ENCODE data around the gene ZNF511.

The ZNF511 gene

DNA sequence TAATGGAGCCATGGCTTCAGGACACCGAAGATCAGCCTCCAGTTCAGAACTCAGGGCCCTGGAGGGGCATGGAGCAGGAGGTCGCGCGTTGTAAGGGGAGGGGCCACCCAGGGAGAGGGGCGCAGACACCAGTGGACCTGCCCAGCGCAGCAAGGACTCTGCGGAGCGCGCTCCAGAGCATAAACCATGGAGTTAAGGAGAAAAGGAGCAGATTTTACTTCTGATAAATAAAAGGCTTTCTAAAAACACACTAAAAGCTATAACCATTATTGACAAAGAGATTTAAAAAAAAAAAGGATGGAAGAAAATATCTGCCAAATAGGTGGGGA lies 17.5 kb downstream of the ZNF511 start:
- no peaks in the 10 kb centered on the region for H3K4me1 Mint-ChIP-seq (ENCODE audit: low read depth)
- no peak overlapping the region for H3K27ac Mint-ChIP-seq
- peaks cover 48% of the 10 kb centered on the region for H3K27me3 Mint-ChIP-seq (ENCODE audit: low read depth)
- H3K4me3 Mint-ChIP-seq, result no peak overlapping the region
- no peaks in the 10 kb centered on the region for H3K36me3 Mint-ChIP-seq (ENCODE audit: low read depth)
- no peaks in the 10 kb centered on the region for H3K9me3 Mint-ChIP-seq

DNA sequence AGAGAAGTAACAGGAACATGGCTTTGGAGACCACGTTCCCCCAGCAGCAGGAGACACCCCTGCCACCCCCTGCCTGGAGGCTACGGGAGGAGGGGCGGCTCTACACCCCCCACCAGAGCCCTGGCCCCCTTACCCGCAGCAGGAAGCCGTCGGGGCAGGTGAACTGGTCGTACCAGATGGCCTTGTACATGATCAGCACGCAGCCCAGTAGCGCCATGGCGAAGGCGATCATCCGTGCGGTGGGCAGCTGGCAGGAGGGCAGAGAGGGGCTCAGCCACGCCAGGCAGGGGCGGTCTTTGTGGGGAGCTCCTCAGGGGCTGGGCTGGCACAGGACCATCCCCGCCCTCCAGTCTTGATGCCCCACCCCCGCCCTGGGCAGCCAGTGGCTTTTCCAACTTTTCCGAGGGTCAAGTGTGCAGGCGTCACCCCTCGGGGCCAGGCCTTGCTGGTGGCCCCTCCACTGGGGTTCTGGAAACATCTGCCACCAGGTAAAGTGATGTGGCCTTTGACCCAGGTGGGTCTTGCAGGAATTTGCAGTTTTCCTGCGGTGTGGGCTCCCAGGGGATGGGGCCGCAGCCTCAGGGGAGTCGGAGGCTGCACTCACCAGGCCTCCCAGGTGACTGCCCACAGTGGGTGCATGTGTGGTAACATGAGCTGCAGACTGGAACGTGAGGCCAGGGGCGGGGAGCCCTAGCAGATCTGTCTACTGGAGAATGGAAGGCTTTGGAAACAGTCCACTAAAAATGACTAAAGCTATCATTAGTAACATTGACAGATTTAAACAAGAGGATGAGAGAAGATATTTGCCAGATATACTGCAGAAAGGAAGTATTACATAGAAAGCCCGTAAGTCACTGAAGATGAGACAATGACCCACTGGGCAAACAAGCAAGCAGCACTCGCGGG lies 18.3 kb downstream of the ZNF511 start:
- H3K27ac Mint-ChIP-seq, result no peak overlapping the region
- no peak overlapping the region for H3K4me3 Mint-ChIP-seq
- no peaks in the 10 kb centered on the region for H3K4me1 Mint-ChIP-seq (ENCODE audit: low read depth)
- peaks cover 55% of the 10 kb centered on the region for H3K27me3 Mint-ChIP-seq (ENCODE audit: low read depth)
- H3K36me3 Mint-ChIP-seq (ENCODE audit: low read depth), result no peaks in the 10 kb centered on the region
- H3K9me3 Mint-ChIP-seq, result no peaks in the 10 kb centered on the region

DNA sequence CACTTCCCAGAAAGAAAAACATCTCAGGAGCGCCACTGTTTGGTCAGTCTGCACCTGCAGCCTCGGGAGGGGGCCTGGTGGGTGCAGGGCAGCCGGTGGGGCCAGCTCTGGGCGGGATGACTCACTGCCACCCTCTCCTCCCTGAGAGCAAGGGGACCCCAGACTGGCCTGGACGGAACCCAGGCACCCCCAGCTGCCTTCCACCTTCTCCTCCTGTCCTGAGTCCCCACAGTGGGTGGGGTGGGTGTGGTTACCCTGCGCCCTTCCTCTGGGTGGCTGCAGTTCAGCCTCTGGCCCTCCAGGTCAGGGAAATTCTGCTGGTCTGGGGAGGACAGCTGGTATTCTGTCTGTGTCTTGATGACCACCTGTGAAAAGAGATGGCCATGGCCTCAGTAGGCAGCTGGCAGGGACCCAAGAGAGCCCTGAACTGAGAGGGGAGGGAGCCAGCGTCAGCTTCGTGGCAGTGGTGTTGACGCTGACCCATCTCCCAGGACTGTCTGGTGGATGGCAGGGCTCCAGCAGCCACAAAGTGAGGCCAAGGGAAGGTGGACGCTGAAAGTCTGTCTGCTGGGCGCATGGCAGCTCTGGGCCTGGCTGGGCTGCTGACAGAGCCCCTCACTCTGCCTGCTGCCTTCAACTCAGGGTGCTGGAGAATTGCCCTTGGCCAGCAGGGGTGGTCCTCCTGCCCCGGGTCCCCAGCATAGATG lies 19.1 kb downstream of the ZNF511 start:
- Mint-ChIP-seq H3K9me3 (no peaks in the 10 kb centered on the region), H3K27ac (no peak overlapping the region), H3K27me3 (ENCODE audit: low read depth) (peaks cover 59% of the 10 kb centered on the region), H3K36me3 (ENCODE audit: low read depth) (no peaks in the 10 kb centered on the region), H3K4me3 (no peak overlapping the region), H3K4me1 (ENCODE audit: low read depth) (no peaks in the 10 kb centered on the region)

DNA sequence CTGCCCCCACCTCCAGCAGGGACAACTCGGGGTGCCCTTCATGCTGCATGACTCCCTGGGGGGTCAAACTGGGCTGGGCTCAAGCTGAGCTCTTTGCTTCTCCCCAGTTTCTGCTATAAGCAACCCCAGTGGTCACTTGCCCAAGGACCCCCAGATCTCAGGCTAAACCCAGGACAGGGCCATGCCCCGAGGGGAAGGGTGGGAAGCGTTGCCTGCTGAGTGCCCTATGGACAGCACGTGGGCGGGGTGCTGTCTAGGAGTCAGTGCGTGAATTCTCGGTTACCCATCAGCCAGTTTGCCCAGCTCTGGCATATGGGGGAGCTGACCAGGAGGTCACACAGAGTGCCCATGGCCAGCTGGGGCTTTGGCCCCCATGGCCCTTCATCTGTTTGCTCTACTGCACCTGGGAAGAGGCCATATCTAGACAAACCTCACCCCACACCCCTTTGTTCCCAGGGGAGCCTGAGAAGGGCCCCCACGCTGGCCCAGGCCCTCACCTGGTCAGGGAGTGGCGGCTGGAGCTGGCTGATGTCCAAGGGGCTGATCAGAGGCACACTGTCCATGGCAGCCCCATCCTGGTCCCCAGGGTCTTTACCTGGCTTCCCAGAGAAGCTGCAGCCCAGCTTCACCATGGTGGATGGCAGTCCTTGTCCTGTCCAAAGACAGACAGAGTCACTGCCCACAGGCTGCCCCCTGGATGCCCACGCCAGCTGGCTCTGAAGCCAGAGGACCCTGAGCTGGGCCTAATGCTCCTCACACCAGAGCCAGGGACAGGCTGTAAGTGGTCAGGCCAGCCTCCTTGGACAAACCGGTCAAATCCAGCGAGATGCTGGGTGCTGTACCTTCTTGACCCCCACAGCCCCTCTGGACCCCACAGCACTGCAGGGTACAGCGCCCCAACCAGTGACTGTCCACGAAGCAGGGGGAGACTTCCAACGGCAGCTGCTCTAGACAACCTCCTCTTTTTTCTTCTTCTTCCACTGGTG lies 19.9 kb downstream of the ZNF511 start:
- Mint-ChIP-seq H3K36me3 (ENCODE audit: low read depth) (no peaks in the 10 kb centered on the region), H3K9me3 (no peaks in the 10 kb centered on the region), H3K4me3 (no peak overlapping the region), H3K4me1 (ENCODE audit: low read depth) (no peaks in the 10 kb centered on the region), H3K27me3 (ENCODE audit: low read depth) (peaks cover 67% of the 10 kb centered on the region), H3K27ac (no peak overlapping the region)

DNA sequence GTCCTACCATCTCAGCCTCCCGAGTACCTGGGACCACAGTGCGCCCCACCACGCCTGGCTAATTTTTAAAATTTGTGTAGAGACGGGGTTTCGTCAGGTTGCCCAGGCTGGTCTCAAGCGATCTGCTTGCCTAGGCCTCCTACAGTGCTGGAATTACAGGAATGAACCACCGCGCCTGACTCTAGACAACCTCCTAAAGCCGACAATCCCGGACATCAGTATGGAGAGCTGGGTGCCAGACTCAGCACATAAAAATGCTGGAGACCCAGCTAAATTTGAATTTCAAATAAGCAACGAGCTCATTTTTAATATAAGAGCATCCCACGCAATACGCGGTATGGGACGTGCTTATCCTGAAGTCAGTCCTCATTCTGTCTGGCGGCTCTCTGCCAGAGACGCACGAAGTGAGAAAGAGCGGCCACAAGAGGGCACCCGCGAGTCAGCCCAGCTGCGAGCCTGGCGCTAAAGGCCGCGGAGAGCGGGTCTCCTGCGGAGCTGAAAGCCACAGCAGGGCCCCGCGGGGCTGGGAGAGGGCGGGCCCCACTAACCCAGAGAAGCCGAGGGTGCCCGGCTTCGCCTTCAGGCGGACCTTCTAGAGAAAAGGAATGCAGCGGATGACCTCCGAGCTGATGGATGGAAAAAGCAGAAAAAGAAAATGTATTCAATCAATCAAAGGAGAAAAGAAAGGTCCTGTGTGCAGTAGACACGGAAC lies 20.9 kb downstream of the ZNF511 start:
- H3K27ac Mint-ChIP-seq, result no peak overlapping the region
- no peaks in the 10 kb centered on the region for H3K4me1 Mint-ChIP-seq (ENCODE audit: low read depth)
- no peaks in the 10 kb centered on the region for H3K36me3 Mint-ChIP-seq (ENCODE audit: low read depth)
- H3K4me3 Mint-ChIP-seq, result peak overlapping the region; percentile 25
- peaks cover 71% of the 10 kb centered on the region for H3K27me3 Mint-ChIP-seq (ENCODE audit: low read depth)
- H3K9me3 Mint-ChIP-seq, result no peaks in the 10 kb centered on the region

DNA sequence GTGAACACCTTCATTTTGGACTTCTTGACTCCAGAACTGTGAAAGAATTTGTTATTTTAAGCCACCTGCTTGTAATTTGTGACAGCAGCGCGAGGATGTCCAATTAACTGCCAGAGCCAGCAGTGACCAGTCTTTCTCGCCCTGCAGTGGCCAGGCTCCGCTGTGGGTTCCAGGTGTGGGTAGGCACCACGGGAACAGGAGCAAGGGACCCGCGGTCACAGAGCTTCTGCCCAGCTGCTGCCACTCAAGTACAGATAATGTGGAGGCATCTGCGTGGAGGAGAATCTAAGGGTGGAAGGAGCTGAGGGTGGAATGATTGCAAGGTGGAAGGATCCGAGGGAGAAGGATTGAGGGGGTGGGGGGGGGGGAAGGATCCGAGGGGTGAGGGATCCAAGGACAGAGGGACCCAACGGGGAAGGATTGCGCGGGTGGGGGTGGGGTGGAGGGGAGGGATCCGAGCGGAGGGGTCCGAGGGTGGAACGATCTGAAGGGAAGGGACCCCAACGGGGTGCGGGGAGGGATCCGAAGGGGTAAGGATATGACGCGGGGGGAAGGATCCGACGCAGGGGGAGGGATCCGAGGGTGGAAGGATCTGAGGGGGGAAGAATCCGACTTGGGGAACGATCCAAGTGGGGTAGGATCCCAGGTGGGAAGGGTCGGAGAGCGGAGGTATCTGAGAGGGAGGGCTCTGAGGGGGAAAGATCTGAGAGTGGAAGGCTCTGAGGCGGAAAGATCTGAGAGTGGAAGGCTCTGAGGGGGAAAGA lies 24.4 kb downstream of the ZNF511 start:
- Mint-ChIP-seq H3K36me3 (ENCODE audit: low read depth) (no peaks in the 10 kb centered on the region), H3K27ac (no peak overlapping the region), H3K4me1 (ENCODE audit: low read depth) (peaks cover 5% of the 10 kb centered on the region), H3K27me3 (ENCODE audit: low read depth) (peaks cover 49% of the 10 kb centered on the region), H3K4me3 (no peak overlapping the region), H3K9me3 (no peaks in the 10 kb centered on the region)

DNA sequence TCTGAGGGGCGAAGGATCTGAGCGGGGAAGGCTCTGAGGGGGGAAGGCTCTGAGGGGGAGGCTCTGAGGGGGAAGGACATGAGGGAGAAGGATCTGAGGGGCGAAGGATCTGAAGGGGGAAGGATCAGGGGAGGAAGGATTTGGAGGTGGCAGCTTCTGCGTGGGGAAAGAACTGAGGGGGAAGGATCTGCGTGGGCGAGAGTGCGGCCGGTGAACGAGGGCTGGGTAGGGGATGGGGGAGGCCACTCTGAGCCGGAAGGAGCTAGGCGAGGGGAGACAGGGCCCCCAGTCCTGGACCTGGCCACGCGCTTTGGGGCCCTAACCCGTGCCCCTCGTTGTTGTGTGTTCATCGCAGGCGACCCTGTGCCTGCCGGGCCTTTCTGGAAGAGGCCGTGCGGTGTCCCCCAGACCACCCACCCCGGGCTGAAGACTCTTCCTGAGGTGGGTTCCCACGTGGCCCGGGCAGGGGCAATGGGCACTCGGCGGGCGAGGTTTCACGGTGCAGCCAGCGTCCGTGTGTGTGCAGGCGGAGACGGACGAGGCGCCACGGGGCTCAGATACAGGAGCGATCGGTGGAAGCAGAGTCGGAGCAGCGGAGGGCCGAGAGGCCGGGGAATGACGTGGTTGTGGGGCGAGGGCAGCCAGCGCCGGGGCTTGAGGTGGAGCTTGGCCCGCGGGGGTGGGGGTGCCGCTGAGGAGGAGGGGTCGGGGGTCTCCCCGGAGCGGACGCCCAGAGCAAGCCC lies 26.0 kb downstream of the ZNF511 start:
- no peaks in the 10 kb centered on the region for H3K36me3 Mint-ChIP-seq (ENCODE audit: low read depth)
- peaks cover 5% of the 10 kb centered on the region for H3K4me1 Mint-ChIP-seq (ENCODE audit: low read depth)
- peak overlapping the region; percentile 77 for H3K4me3 Mint-ChIP-seq
- H3K27me3 Mint-ChIP-seq (ENCODE audit: low read depth), result peaks cover 43% of the 10 kb centered on the region
- H3K9me3 Mint-ChIP-seq, result no peaks in the 10 kb centered on the region
- peak overlapping the region; percentile 23 for H3K27ac Mint-ChIP-seq

DNA sequence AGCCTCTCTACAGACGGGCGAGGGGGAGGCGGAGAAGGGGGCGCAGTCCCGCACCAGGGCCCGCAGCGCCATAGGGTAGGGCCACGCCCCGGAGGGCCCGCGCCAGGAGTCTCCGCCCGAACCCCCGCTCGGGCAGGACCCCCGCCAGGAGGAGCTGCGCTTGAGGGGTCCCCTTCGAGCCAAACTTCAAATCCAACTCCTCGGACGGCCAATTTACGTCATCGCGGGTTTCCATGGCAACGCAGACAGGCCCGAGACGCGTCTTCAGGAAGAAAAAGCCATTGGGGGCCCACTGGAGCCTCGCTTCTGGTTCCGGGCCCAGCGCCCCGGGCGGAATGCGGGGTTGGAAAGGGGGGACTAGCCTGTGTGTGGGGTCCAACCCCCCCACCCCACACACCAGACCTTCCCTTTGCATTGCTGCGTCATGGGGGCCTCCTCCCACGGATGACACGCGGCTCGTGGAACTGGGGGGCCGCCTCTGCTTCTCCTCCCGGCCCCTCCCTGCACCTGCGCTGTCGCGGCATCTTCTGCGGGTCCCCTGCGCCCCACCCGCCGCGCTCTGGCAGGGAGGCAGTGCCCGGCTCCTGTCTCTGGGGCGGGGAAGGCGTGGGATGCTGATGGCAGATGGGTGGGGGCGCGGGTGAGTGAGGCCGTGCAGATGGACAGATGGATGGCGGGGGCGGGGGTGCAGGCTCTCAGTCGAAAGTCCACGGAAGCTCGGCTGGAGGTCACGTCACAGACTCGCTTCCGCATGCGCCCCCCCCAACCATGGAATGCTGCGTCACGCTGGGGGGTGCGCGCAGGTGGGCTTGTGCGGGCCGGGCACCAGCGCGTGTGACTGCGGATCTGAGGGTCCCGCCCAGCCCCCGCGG lies 26.8 kb downstream of the ZNF511 start:
- peaks cover 37% of the 10 kb centered on the region for H3K27me3 Mint-ChIP-seq (ENCODE audit: low read depth)
- no peaks in the 10 kb centered on the region for H3K36me3 Mint-ChIP-seq (ENCODE audit: low read depth)
- H3K27ac Mint-ChIP-seq, result no peak overlapping the region
- peaks cover 5% of the 10 kb centered on the region for H3K4me1 Mint-ChIP-seq (ENCODE audit: low read depth)
- no peak overlapping the region for H3K4me3 Mint-ChIP-seq
- no peaks in the 10 kb centered on the region for H3K9me3 Mint-ChIP-seq

DNA sequence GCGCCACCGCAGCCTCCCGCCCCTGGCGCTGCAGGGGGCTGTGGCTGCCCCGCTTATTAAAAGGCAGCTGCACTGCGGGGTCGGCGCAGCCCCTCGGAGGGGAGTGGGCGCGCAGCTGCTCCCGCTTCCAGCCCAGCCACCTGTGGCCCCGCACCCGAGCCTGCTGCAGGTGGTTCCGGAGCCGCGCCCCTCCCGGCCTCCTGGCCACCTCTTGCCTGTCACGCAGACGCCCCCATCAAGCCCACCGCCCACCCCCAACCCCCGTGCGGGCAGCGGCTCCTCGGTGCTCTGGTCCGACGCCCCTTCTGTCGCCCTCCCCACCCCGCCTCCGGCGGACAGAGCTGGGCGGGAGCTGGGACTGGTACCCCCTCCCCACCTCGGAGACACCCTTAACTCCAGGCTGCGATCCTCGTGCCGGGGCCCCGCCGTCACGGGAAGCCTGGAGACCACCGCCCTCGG lies 27.4 kb downstream of the ZNF511 start:
- Mint-ChIP-seq H3K9me3 (no peaks in the 10 kb centered on the region), H3K4me3 (no peak overlapping the region), H3K4me1 (ENCODE audit: low read depth) (peaks cover 5% of the 10 kb centered on the region), H3K27ac (no peak overlapping the region), H3K36me3 (ENCODE audit: low read depth) (no peaks in the 10 kb centered on the region), H3K27me3 (ENCODE audit: low read depth) (peaks cover 31% of the 10 kb centered on the region)

DNA sequence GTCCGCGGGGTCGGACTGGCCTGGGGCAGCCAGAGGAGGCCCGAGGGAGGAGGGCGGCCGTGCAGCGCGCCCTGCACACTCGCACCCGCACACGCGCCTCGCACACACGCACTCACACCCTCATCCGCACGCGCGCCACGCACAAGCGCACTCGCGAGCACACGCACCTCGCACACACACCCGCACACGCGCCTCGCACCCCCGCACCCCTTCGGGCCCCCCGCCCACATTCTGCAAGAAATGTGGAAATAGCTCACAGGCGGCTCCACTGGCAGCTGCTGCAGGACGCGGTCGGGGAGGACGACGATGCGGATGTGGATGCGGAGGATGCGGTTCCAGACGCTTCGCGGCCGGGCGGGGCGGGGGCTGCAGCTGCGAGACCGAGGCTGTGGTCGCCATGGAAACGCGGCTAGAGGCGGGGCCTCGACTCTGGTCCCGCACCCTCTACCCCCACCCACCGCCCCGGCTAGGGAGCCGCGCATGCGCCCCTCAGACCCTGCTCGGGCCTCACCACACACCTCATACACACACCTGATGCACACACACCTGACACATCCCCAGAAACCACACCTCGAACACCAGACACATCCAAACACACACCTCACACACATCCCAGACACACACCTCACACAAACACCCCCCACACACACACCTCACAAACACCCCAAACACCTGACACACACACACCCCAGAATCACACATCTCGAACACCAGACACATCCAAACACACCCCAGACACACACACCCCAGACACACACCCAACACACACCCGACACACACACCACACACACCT lies 28.1 kb downstream of the ZNF511 start, which contains the start of gene CALY:
TSS of gene CALY (minus strand) at position 320 of the 793 bp plus-strand sequence. CDS start 7,907 bp downstream, outside the sequence.
- H3K4me3 Mint-ChIP-seq, result peak within 1 kb of the TSS; percentile 63
- no peaks in the 10 kb centered on the region for H3K9me3 Mint-ChIP-seq
- H3K27ac Mint-ChIP-seq, result peak within 1 kb of the TSS; percentile 17
- H3K36me3 Mint-ChIP-seq (ENCODE audit: low read depth), result no peaks in the 10 kb centered on the region
- H3K27me3 Mint-ChIP-seq (ENCODE audit: low read depth), result peaks cover 31% of the 10 kb centered on the region
- H3K4me1 Mint-ChIP-seq (ENCODE audit: low read depth), result peaks cover 5% of the 10 kb centered on the region

DNA sequence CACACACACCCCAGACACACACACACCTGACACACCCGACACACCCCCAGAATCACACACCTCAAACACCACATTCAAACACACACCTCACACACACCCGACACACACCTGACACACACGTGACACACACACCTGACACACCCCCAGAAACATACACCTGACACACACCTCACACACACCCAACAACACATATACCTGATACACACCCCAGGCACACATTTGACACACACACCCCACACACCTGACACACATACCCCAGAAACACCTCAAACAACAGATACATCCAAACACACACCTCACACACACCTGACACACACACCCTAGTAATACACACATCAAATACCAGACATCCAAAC lies 28.6 kb downstream of the ZNF511 start:
- H3K36me3 Mint-ChIP-seq (ENCODE audit: low read depth), result no peaks in the 10 kb centered on the region
- H3K4me3 Mint-ChIP-seq, result no peak overlapping the region
- H3K27me3 Mint-ChIP-seq (ENCODE audit: low read depth), result peaks cover 29% of the 10 kb centered on the region
- H3K4me1 Mint-ChIP-seq (ENCODE audit: low read depth), result peaks cover 5% of the 10 kb centered on the region
- H3K9me3 Mint-ChIP-seq, result no peaks in the 10 kb centered on the region
- H3K27ac Mint-ChIP-seq, result no peak overlapping the region
